Skeletal muscle tissue (tissue), 4 donors: ENCODE data around the gene QKI. TPM values are rescaled to one million over a fixed set of nuclear protein-coding genes. Genes with fewer than 3 reads are reported as not detected.

Experiments
- H3K27ac ChIP-seq: one replicate; pipeline ENCODE4 v1.7.0; 2013; ENCODE audit warnings: mild to moderate bottlenecking, low read depth, low read length, inconsistent platforms
- H3K27me3 ChIP-seq, 3 donors: one replicate each; pipeline ENCODE4 v1.7.0; 2013; ENCODE audit warnings: low read length in 3 of 3; ENCODE audit not compliant: control insufficient read depth in 3 of 3, insufficient read depth in 3 of 3
- H3K36me3 ChIP-seq, 3 donors: one replicate each; pipeline ENCODE4 v1.7.0; 2013; ENCODE audit warnings: low read length in 3 of 3; ENCODE audit not compliant: control insufficient read depth in 3 of 3, insufficient read depth in 3 of 3
- H3K4me1 ChIP-seq, 3 donors: one replicate each; pipeline ENCODE4 v1.7.0; 2013; ENCODE audit warnings: low read length in 3 of 3, mild to moderate bottlenecking in 3 of 3; ENCODE audit not compliant: control insufficient read depth in 3 of 3, insufficient read depth in 3 of 3
- H3K4me3 ChIP-seq, 3 donors: one replicate each; pipeline ENCODE4 v1.7.0; 2013; ENCODE audit warnings: low read length in 3 of 3
- H3K9ac ChIP-seq, 3 donors: one replicate each; pipeline ENCODE4 v1.7.0; 2013; ENCODE audit warnings: low read length in 3 of 3, mild to moderate bottlenecking in 3 of 3, moderate library complexity in 2 of 3, low read depth in 1 of 3
- H3K9me3 ChIP-seq, 3 donors: one replicate each; pipeline ENCODE4 v1.7.0; 2013; ENCODE audit warnings: low read length in 3 of 3; ENCODE audit not compliant: control insufficient read depth in 3 of 3
- total RNA-seq: library from RNA; depleted of rRNA; stranded (reverse); fragments of >200 nt; gene quantifications from one replicate; pipeline ENCODE4 v1.2.3, GENCODE V29; 2014
- donor health status: Osteomylitis.

QKI gene
- 274 TPM for total RNA-seq

DNA sequence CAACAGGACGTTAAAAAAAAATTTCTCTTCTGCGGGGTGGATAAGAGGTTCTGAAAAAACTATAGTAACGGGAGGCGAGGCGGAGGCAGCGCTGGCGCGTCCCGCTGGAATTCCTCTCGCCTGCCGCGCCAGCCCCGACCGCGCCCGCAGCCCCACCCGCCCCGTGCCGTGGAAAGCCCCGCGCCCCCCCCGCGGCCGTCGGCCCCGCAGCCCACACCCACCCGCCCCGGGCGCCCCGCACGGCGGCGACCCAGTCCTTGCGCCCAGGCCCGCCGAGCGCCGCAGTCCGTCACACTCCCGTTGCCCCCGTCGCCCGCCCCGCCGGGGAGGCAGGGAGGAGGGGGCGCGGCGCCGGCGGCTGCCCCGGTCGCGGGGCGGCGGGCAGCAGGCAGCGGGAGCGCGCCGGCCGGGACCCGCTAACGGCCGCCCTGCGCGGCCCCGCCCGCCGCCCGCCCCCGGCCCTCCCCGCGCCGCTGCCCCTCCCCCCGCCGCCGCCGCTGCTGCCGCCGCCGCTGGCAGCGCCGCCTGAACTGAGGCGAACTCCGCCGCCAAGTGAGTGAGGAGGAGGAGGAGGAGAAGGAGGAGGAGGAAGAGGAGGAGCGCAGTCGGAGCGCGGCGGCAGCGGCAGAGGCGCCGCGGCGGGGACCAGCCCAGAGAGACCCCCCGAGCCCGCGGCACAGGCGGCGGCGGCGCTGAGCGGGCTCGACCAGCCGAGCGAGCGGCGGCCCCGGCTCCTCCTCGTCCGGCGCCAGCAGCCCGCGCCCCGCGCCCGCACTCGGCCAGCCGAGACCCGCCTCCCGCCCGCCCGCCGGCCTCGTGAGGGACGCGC, at the start of gene QKI:
QKI (plus strand) TSS at position 602 of the 829 bp plus-strand sequence. CDS start 476 bp downstream, outside the sequence.
- Histone ChIP-seq H3K36me3 (peaks cover 0 to 2% (median 0%) of the 10 kb centered on the region in 3 donors), H3K27me3 (no peaks in the 10 kb centered on the region), H3K9me3 (no peaks in the 10 kb centered on the region), H3K9ac (peak within 1 kb of the TSS; percentile 97 to 99 (median 98)), H3K4me3 (peak within 1 kb of the TSS; percentile 73 to 98 (median 89)), H3K4me1 (peaks cover 0 to 18% (median 11%) of the 10 kb centered on the region in 3 donors), H3K27ac (peak within 1 kb of the TSS; percentile 99)

DNA sequence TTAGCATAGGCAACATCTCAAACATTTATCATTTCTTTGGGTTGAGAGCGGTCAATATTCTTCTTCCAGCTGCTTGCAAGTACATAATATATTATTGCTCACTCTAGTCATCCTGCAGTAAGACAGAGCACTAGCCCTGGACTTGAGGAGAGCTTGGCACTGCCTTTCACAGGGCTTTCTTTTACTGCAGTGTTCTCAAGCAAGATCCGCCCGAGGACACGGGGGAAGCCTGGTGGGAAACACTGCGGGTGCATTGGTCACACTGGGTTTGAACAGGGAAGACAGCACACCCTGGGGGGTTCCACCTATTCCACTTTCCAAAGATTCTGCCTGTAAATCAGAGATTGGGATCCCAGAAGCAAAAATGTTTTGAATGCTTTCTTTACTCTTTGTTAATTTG, 48.2 kb upstream of the QKI start:
- H3K9me3 ChIP-seq, result no peaks in the 10 kb centered on the region
- no peak overlapping the region for H3K9ac ChIP-seq
- no peak overlapping the region for H3K4me3 ChIP-seq
- H3K27me3 ChIP-seq, result no peaks in the 10 kb centered on the region
- H3K36me3 ChIP-seq, result no peaks in the 10 kb centered on the region
- no peak overlapping the region for H3K27ac ChIP-seq
- H3K4me1 ChIP-seq, result peaks cover 0 to 3% (median 0%) of the 10 kb centered on the region in 3 donors

DNA sequence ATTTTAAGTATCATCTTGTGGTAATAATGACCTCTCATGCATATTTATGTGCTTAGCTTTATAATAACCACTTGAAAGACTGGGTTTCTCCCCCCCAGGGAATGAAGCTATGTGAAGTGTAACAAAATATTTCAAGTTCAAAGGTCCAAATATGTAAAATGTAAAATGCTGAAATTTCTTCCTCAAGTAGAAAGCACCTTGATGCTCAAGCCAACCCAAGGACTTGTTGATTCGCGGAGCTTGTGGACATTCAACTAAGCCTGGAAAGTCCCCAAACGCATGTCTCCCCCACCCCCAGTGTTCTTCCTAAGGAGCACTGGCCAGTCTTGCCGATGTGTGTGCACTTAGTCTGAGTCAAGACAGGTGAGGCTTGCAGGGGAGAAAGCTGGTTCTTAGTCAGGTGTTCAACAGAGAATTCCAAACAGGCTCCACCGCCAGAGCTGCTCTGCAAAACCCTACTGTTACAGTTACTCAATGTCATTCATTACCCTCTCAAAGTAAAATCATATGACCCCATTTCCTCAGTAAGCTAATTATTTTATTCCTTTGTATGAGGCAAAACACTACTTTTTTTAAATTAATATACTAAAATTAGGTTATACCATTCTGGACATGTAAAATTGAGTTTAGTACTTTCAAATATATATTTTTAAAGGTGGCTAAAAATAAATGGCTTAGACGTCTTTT, 46.9 kb upstream of the QKI start:
- no peak overlapping the region for H3K9ac ChIP-seq
- no peak overlapping the region for H3K4me3 ChIP-seq
- no peaks in the 10 kb centered on the region for H3K36me3 ChIP-seq
- no peaks in the 10 kb centered on the region for H3K27me3 ChIP-seq
- no peaks in the 10 kb centered on the region for H3K9me3 ChIP-seq
- H3K27ac ChIP-seq, result no peak overlapping the region
- peaks cover 0 to 3% (median 0%) of the 10 kb centered on the region in 3 donors for H3K4me1 ChIP-seq

DNA sequence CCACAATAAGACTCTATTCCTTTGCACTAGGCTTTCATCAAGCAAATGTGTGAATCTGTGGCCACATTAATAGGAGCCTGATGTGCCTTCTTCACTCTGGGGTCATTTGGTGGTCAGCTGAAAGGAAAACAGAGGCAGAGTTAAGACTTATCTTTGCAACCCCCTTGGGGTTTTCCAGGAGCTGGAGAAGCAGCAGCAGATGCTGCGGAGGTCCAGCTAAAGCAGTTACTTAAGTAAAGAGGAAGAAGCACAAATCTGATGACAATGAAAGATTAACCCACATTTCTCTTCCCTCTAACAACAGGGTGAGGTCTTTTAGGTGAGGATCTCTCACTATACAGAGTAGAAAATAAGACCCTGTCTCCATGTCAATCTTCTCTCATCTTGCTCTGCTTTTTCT, 45.4 kb upstream of the QKI start:
- Histone ChIP-seq H3K27me3 (no peaks in the 10 kb centered on the region), H3K9ac (no peak overlapping the region), H3K36me3 (no peaks in the 10 kb centered on the region), H3K4me1 (peaks cover 0 to 3% (median 0%) of the 10 kb centered on the region in 3 donors), H3K9me3 (no peaks in the 10 kb centered on the region), H3K27ac (no peak overlapping the region), H3K4me3 (no peak overlapping the region)

DNA sequence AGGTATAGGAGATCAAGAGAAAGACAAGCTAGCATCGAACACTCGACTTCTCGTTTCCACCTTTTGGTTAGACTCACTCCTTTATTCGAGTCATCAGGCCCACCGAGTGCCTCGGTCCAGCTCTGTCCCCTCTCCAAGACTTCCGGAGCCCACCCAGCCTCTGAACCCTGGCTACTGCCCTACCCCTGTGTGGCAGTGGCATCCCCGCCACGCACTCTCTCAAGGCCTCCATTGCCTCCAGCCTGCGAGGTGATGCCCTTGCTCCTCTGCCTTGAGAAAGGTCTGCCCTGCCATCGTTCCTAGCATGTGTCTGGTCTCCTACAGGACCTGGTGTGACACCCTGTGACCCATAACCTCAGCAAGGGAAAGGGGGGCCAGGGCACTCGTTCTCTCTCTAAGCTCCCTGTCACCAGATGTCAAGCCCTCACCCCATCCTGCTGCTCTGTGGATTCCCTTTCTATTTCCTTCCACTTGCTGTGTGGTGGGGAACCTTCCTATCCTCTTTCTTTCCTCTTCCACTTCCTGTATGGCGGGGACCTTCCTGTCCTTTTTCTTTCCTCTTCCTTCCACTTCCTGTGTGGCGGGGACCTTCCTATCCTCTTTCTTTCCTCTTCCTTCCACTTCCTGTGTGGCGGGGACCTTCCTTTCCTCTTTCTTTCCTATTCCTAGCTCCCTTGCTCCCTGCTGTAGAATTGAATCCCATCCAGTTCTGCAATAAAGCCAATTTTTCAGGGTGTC, 44.7 kb upstream of the QKI start:
- Histone ChIP-seq H3K36me3 (no peaks in the 10 kb centered on the region), H3K9me3 (no peaks in the 10 kb centered on the region), H3K27me3 (no peaks in the 10 kb centered on the region), H3K4me3 (no peak overlapping the region), H3K4me1 (peaks cover 0 to 3% (median 0%) of the 10 kb centered on the region in 3 donors), H3K27ac (no peak overlapping the region), H3K9ac (no peak overlapping the region)

DNA sequence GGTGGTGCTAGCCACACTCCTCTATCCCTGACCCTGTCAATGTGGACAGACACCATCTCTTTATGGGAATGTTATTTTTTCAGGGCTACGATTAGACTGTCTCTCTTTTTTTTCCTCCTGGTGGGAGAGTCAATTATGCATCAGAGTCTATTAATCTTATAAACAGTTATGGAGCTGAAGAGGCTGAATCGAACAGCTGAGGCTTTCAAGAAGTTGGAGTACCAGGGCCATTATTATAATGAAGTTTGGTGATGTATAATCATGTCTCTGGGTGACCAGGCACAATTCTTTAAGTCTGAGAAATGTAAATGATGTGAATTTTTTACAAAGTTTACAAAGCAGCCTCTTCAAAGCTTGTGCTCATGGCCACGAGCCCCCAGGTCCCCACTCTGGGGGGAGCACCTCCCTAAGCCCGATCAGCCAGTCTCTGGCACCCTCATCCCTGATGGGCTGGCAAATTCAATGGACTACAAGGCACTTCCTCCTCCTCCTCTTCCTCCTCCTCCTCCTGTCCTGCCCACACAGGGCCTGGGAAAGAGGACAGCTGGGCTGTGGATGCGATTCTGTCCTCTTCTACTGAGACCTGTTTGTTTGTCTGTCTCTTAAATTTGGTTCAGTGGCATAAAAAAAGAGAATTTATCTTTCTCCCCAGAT, 43.9 kb upstream of the QKI start:
- Histone ChIP-seq H3K27me3 (no peaks in the 10 kb centered on the region), H3K4me1 (peaks cover 0 to 3% (median 0%) of the 10 kb centered on the region in 3 donors), H3K27ac (no peak overlapping the region), H3K9ac (no peak overlapping the region), H3K9me3 (no peaks in the 10 kb centered on the region), H3K4me3 (no peak overlapping the region), H3K36me3 (no peaks in the 10 kb centered on the region)

- no peak overlapping the region for H3K27ac ChIP-seq
- H3K27me3 ChIP-seq, result no peaks in the 10 kb centered on the region
- H3K36me3 ChIP-seq, result no peaks in the 10 kb centered on the region
- H3K4me1 ChIP-seq, result peaks cover 0 to 3% (median 0%) of the 10 kb centered on the region in 3 donors
- no peak overlapping the region for H3K4me3 ChIP-seq
- no peak overlapping the region for H3K9ac ChIP-seq
- H3K9me3 ChIP-seq, result no peaks in the 10 kb centered on the region
These were observed 43.4 kb upstream of the QKI start for GRCh38 chr6:163371129-163371528.

DNA sequence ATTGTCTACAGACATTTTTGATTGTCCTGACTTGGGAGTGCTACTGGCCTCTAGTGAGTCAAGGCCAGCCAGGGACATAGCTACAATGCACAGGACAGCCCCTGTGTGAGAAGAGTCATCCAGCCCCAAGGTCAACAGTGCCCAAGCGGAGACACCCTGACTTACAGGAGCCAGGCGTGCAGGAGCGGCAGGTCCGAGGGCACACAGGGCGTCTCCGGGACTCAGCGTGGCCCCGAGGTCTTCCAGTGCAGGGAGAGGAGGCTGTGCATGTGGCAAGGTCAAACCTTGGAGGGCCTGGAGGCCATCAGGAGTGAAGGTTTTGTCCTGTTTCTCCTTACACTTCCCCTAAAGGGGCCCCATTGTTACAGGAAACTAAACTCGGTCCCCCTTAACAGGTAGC, 41.3 kb upstream of the QKI start:
- no peaks in the 10 kb centered on the region for H3K27me3 ChIP-seq
- no peaks in the 10 kb centered on the region for H3K9me3 ChIP-seq
- H3K4me3 ChIP-seq, result no peak overlapping the region
- H3K27ac ChIP-seq, result no peak overlapping the region
- H3K9ac ChIP-seq, result no peak overlapping the region
- peaks cover 0 to 3% (median 0%) of the 10 kb centered on the region in 3 donors for H3K4me1 ChIP-seq
- H3K36me3 ChIP-seq, result no peaks in the 10 kb centered on the region

GRCh38 chr6:163375361-163375760, 39.2 kb upstream of the QKI start:
- H3K9me3 ChIP-seq, result no peaks in the 10 kb centered on the region
- H3K36me3 ChIP-seq, result no peaks in the 10 kb centered on the region
- H3K9ac ChIP-seq, result no peak overlapping the region
- H3K4me3 ChIP-seq, result no peak overlapping the region
- H3K4me1 ChIP-seq, result no peaks in the 10 kb centered on the region
- no peak overlapping the region for H3K27ac ChIP-seq
- no peaks in the 10 kb centered on the region for H3K27me3 ChIP-seq
